Fibroblast of lung (primary cell): ENCODE results near the gene SUPT3H. TPM values are rescaled to one million over a fixed set of nuclear protein-coding genes. Genes with fewer than 3 reads are reported as not detected.

Experiments
- DNase-seq, 2 donors: peaks; one replicate each; pipeline versions ENCODE4 v3.0.0 to v3.0.0-alpha.2; 2010; ENCODE audit warnings: low read depth in 2 of 2
- H2AFZ ChIP-seq: 2 replicates; pipeline ENCODE4 v1.5.1; 2012; ENCODE audit warnings: low read length, control low read depth, inconsistent platforms
- H3K27ac ChIP-seq: 2 replicates; pipeline ENCODE4 v1.5.1; 2011; ENCODE audit warnings: low read length, control low read depth; ENCODE audit not compliant: insufficient read depth
- H3K27me3 ChIP-seq: 2 replicates; pipeline ENCODE4 v1.5.1; 2011; ENCODE audit warnings: mild to moderate bottlenecking, low read length; ENCODE audit not compliant: control insufficient read depth, insufficient read depth
- H3K36me3 ChIP-seq: 2 replicates; pipeline ENCODE4 v1.5.1; 2011; ENCODE audit warnings: low read length; ENCODE audit not compliant: control insufficient read depth, insufficient read depth
- H3K4me1 ChIP-seq: 2 replicates; pipeline ENCODE4 v1.5.1; 2011; ENCODE audit warnings: low read length; ENCODE audit not compliant: control insufficient read depth, insufficient read depth; ENCODE audit errors: extremely low read depth
- H3K4me2 ChIP-seq: 2 replicates; pipeline ENCODE4 v1.5.1; 2011; ENCODE audit warnings: low read length, control low read depth; ENCODE audit not compliant: insufficient read depth; ENCODE audit errors: extremely low read depth
- H3K4me3 ChIP-seq, 4 experiments: fragments of 200-600 bp in 1 of 4; sonication (generic) in 1 of 4; replicated peaks in 1 of 4; 2 replicates each; pipeline ENCODE4 v1.5.1; 2011 to 2016; ENCODE audit warnings: low read length in 4 of 4, low read depth in 3 of 4, mild to moderate bottlenecking in 3 of 4, control low read depth in 2 of 4, inconsistent platforms in 1 of 4, mixed read lengths in 1 of 4; ENCODE audit not compliant: insufficient read depth in 1 of 4; ENCODE audit errors: control extremely low read depth in 1 of 4
- H3K79me2 ChIP-seq: 2 replicates; pipeline ENCODE4 v1.5.1; 2012; ENCODE audit warnings: mild to moderate bottlenecking, low read length, inconsistent platforms; ENCODE audit not compliant: control insufficient read depth, insufficient read depth
- H3K9ac ChIP-seq: 2 replicates; pipeline ENCODE4 v1.5.1; 2011; ENCODE audit warnings: mild to moderate bottlenecking, low read length, control low read depth; ENCODE audit not compliant: insufficient read depth
- H3K9me3 ChIP-seq: 2 replicates; pipeline ENCODE4 v1.5.1; 2012; ENCODE audit warnings: low read depth, low read length; ENCODE audit not compliant: control insufficient read depth, insufficient read depth
- H4K20me1 ChIP-seq: 2 replicates; pipeline ENCODE4 v1.5.1; 2011; ENCODE audit warnings: low read length; ENCODE audit not compliant: control insufficient read depth, insufficient read depth; ENCODE audit errors: extremely low read depth
- EZH2 ChIP-seq: IDR thresholded peaks from 2 replicates; pipeline ENCODE4 v1.5.1; 2012; ENCODE audit warnings: low read length, control low read depth, mild to moderate bottlenecking; ENCODE audit errors: missing control alignments
- polyA plus RNA-seq, 2 donors: library from polyadenylated mRNA; depleted of rRNA in 1 of 2; stranded (reverse) in 1 of 2; unstranded in 1 of 2; fragments of >200 nt; gene quantifications; 2 replicates each; pipeline ENCODE4 v1.2.1, GENCODE V29; 2011 to 2012; ENCODE audit warnings: missing spikeins in 1 of 2
- total RNA-seq: library from RNA; depleted of rRNA; stranded (reverse); fragments of >200 nt; gene quantifications from 2 replicates; pipeline ENCODE4 v1.2.1, GENCODE V29; 2014
- TF ChIP-seq, protein P1 (sequence below), 2 donors: IDR thresholded peaks in 1 of 2; conservative IDR thresholded peaks in 1 of 2; 1 replicate in 1 of 2; 2 replicates in 1 of 2; pipeline ENCODE4 v1.5.1; 2011 to 2012; ENCODE audit warnings: low read length in 2 of 2, control low read depth in 1 of 2, inconsistent platforms in 1 of 2, low read depth in 1 of 2, mild to moderate bottlenecking in 1 of 2

Gene SUPT3H
- total and polyA plus RNA-seq, 2 donors (not counting 1 experiment from before 2014, with no cell fraction given) = 8.3 to 8.5 TPM

GRCh38 chr6:45098256-45098655, 279.5 kb downstream of the SUPT3H start:
- Histone ChIP-seq H3K4me2 (no peak overlapping the region), H3K36me3 (no peaks in the 10 kb centered on the region), H3K9ac (no peak overlapping the region), H3K79me2 (no peaks in the 10 kb centered on the region), H3K9me3 (no peaks in the 10 kb centered on the region), H3K27ac (no peak overlapping the region), H4K20me1 (no peaks in the 10 kb centered on the region), H3K27me3 (no peaks in the 10 kb centered on the region), H2AFZ (no peak overlapping the region), H3K4me1 (no peaks in the 10 kb centered on the region), H3K4me3 (no peak overlapping the region)
- no peak for DNase-seq
- no peak for TF ChIP-seq EZH2
- TF ChIP-seq, protein P1, sequence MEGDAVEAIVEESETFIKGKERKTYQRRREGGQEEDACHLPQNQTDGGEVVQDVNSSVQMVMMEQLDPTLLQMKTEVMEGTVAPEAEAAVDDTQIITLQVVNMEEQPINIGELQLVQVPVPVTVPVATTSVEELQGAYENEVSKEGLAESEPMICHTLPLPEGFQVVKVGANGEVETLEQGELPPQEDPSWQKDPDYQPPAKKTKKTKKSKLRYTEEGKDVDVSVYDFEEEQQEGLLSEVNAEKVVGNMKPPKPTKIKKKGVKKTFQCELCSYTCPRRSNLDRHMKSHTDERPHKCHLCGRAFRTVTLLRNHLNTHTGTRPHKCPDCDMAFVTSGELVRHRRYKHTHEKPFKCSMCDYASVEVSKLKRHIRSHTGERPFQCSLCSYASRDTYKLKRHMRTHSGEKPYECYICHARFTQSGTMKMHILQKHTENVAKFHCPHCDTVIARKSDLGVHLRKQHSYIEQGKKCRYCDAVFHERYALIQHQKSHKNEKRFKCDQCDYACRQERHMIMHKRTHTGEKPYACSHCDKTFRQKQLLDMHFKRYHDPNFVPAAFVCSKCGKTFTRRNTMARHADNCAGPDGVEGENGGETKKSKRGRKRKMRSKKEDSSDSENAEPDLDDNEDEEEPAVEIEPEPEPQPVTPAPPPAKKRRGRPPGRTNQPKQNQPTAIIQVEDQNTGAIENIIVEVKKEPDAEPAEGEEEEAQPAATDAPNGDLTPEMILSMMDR (conservative IDR thresholded peaks at IDR 0.05 in 1 of 2, IDR thresholded peaks at IDR 0.05 in 1 of 2; ENCODE audit: low read depth in 1 of 2, low read length in 2 of 2) = no peak

DNA sequence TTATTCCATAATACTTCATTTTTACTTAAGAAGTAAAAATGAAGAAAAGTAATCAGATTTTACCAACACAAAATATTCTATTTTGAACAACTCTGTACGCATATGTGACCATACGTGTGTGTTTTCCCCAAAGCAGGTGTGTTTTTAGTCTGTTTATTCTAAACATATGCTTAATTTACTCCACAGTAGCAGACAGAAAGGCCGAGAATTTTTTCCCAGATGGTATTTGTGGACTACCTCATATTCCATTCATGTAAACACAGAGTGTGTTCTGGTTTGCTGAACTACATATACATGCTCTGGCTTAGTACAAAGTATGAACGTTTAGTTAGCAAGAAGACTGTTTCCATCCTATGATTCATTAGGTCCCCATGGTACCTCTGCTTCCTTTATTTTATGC, 282.9 kb downstream of the SUPT3H start:
- no peak overlapping the region for H2AFZ ChIP-seq
- H3K4me2 ChIP-seq = no peak overlapping the region
- no peak overlapping the region for H3K9ac ChIP-seq
- H3K4me1 ChIP-seq = no peaks in the 10 kb centered on the region
- no peak overlapping the region for H3K27ac ChIP-seq
- no peak overlapping the region for H3K4me3 ChIP-seq
- no peaks in the 10 kb centered on the region for H3K79me2 ChIP-seq
- no peaks in the 10 kb centered on the region for H4K20me1 ChIP-seq
- no peak for DNase-seq
- H3K27me3 ChIP-seq = no peaks in the 10 kb centered on the region
- TF ChIP-seq EZH2 = no peak
- TF ChIP-seq, protein P1 (conservative IDR thresholded peaks at IDR 0.05 in 1 of 2, IDR thresholded peaks at IDR 0.05 in 1 of 2; ENCODE audit: low read depth in 1 of 2, low read length in 2 of 2) = no peak
- H3K9me3 ChIP-seq = no peaks in the 10 kb centered on the region
- H3K36me3 ChIP-seq = no peaks in the 10 kb centered on the region

GRCh38 chr6:45092135-45092534, 285.6 kb downstream of the SUPT3H start:
- no peak for DNase-seq
- no peak overlapping the region for H3K9ac ChIP-seq
- H4K20me1 ChIP-seq = no peaks in the 10 kb centered on the region
- H3K36me3 ChIP-seq = no peaks in the 10 kb centered on the region
- no peak overlapping the region for H3K4me2 ChIP-seq
- H3K4me3 ChIP-seq = no peak overlapping the region
- H3K79me2 ChIP-seq = no peaks in the 10 kb centered on the region
- TF ChIP-seq, protein P1 (conservative IDR thresholded peaks at IDR 0.05 in 1 of 2, IDR thresholded peaks at IDR 0.05 in 1 of 2; ENCODE audit: low read depth in 1 of 2, low read length in 2 of 2) = no peak
- no peak for TF ChIP-seq EZH2
- H3K27ac ChIP-seq = no peak overlapping the region
- no peaks in the 10 kb centered on the region for H3K4me1 ChIP-seq
- no peak overlapping the region for H2AFZ ChIP-seq
- no peaks in the 10 kb centered on the region for H3K27me3 ChIP-seq
- H3K9me3 ChIP-seq = no peaks in the 10 kb centered on the region
